Adrenal gland (tissue), 5 donors: ENCODE data around the gene CEP104.

Experiments used
- CTCF ChIP-seq, 6 experiments: fragments of 450-650 bp in 4 of 6; fragments of 200-600 bp in 2 of 6; sonication (generic) in 1 of 6; IDR thresholded peaks; 1 replicate in 5 of 6; 2 replicates in 1 of 6; pipeline versions ENCODE4 v1.5.1 to v1.8.0; 2016 to 2021; ENCODE audit warnings: antibody characterized with exemption in 6 of 6, mild to moderate bottlenecking in 2 of 6, moderate library complexity in 1 of 6
- POLR2A ChIP-seq, 2 donors: fragments of 450-650 bp; IDR thresholded peaks; one replicate each; pipeline ENCODE4 v1.6.1; 2017; ENCODE audit warnings: antibody characterized with exemption in 2 of 2, mild to moderate bottlenecking in 2 of 2, moderate library complexity in 1 of 2
- donor health status: DM: no; HTN: no; CAD: no.

DNA sequence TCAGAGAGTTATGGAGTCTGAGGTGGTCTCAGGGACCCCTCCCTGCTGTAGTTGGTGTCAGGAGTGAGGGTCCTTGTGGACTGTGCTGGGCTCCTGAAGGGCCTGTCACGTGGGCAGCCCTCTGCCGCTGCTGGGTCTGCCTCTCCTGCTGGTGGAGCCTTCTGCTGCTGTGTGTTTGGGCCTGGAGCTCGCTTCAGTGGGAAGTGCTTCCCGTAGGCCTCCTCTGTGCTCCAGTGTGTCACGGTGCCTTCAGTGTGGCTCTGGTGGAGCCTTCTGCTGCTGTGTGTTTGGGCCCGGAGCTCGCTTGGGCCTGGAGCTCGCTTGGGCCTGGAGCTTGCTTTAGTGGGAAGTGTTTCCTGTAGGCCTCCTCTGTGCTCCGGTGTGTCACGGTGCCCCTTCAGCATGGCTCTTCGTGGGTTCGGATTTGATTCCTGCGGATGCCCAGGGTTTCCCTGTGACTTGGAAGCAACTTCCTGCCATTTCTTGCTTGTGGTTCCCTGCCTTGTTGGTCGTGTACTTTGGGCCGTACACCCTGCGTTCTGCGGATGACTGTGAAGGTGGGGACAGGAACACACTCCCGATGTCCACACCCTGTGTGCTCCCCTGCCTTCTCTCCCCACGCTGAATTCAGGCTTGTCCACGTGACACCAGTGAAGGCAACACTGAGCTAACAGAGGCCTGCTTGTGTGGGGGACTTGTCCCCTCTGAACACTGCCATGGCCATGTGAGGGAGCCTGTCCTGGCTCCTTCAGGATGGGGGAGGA lies 23.6 kb upstream of the CEP104 start:
- TF ChIP-seq CTCF (IDR thresholded peaks at IDR 0.05): no peak
- TF ChIP-seq POLR2A (IDR thresholded peaks at IDR 0.05): no peak
